H1 (cell line): ENCODE data around the gene ATMIN. TPM values are rescaled to one million over a fixed set of nuclear protein-coding genes. Genes with fewer than 3 reads are reported as not detected.

Source experiments
- CTCF ChIA-PET: fragments of 300-600 bp; sonication (Branson Sonifier 250); formaldehyde crosslinking; loops from one replicate; lab custom pipeline; 2021; ENCODE audit not compliant: partially characterized antibody; lab: Charles Lee
- POLR2A ChIA-PET: fragments of 300-600 bp; sonication (Branson Sonifier 250); formaldehyde crosslinking; loops from one replicate; lab custom pipeline; 2021; ENCODE audit warnings: inconsistent platforms; ENCODE audit not compliant: partially characterized antibody; lab: Charles Lee
- DNase-seq, 2 experiments: peaks; one replicate each; pipeline versions ENCODE4 v3.0.0 to v3.0.0-alpha.2; 2010 to 2022; ENCODE audit warnings: low spot score in 2 of 2, low read depth in 1 of 2, mixed read lengths in 1 of 2
- FAIRE-seq: peaks from 2 replicates; lab custom pipeline; 2011; peaks lifted over from hg19 to GRCh38; lab: Jason Lieb, UNC
- H2AFZ ChIP-seq: 2 replicates; pipeline ENCODE4 v1.8.1; 2012; ENCODE audit warnings: low read length, inconsistent platforms
- H2AK5ac ChIP-seq: 2 replicates; pipeline ENCODE4 v1.6.1; 2013; ENCODE audit warnings: low read depth, low read length
- H2BK120ac ChIP-seq: replicated peaks from 2 replicates; pipeline ENCODE3; 2013; ENCODE audit warnings: low read depth, low read length, inconsistent platforms
- H2BK12ac ChIP-seq: 2 replicates; pipeline ENCODE4 v1.6.1; 2013; ENCODE audit warnings: low read depth, low read length
- H2BK15ac ChIP-seq: 2 replicates; pipeline ENCODE4 v1.6.1; 2013; ENCODE audit warnings: low read length
- H2BK20ac ChIP-seq: 2 replicates; pipeline ENCODE4 v1.6.1; 2013; ENCODE audit warnings: low read length
- H2BK5ac ChIP-seq: 2 replicates; pipeline ENCODE4 v1.6.1; 2013; ENCODE audit warnings: low read depth, low read length
- H3K14ac ChIP-seq: 2 replicates; pipeline ENCODE4 v1.6.1; 2013; ENCODE audit warnings: inconsistent platforms; ENCODE audit not compliant: insufficient read length
- H3K18ac ChIP-seq: 2 replicates; pipeline ENCODE4 v1.6.1; 2013; ENCODE audit warnings: low read length; ENCODE audit errors: extremely low read depth
- H3K23ac ChIP-seq: 2 replicates; pipeline ENCODE4 v1.6.1; 2013; ENCODE audit warnings: inconsistent platforms; ENCODE audit not compliant: insufficient read length
- H3K23me2 ChIP-seq: 2 replicates; pipeline ENCODE4 v1.6.1; 2013; ENCODE audit warnings: low read depth, low read length
- H3K27ac ChIP-seq: 2 replicates; pipeline ENCODE4 v1.6.1; 2011; ENCODE audit warnings: low read depth, low read length, inconsistent platforms
- H3K27me3 ChIP-seq, 4 experiments: replicated peaks in 1 of 4; 1 replicate in 1 of 4; 2 replicates in 3 of 4; pipeline versions ENCODE4 v1.6.1 to v1.8.1; 2011 to 2013; ENCODE audit warnings: low read length in 3 of 4, mild to moderate bottlenecking in 3 of 4, inconsistent platforms in 2 of 4, mixed read lengths in 2 of 4, moderate library complexity in 1 of 4; ENCODE audit not compliant: control insufficient read depth in 3 of 4, insufficient read depth in 3 of 4; ENCODE audit errors: extremely low read depth in 1 of 4
- H3K36me3 ChIP-seq, 4 experiments: 2 replicates each; pipeline versions ENCODE4 v1.6.1 to v1.8.1; 2011 to 2013; ENCODE audit warnings: mild to moderate bottlenecking in 4 of 4, low read length in 3 of 4, moderate library complexity in 2 of 4, control low read depth in 1 of 4, inconsistent platforms in 1 of 4; ENCODE audit not compliant: insufficient read depth in 4 of 4, control insufficient read depth in 2 of 4
- H3K4ac ChIP-seq: replicated peaks from 2 replicates; pipeline ENCODE3; 2013; ENCODE audit warnings: low read length, low read depth, mixed read lengths, inconsistent platforms; ENCODE audit not compliant: insufficient read length
- H3K4me1 ChIP-seq, 4 experiments: replicated peaks in 1 of 4; 1 replicate in 1 of 4; 2 replicates in 3 of 4; pipeline versions ENCODE4 v1.6.1 to v1.8.1; 2011 to 2013; ENCODE audit warnings: low read length in 3 of 4, inconsistent platforms in 2 of 4, mixed read lengths in 1 of 4; ENCODE audit not compliant: insufficient read depth in 4 of 4, control insufficient read depth in 3 of 4
- H3K4me2 ChIP-seq, 2 experiments: 2 replicates each; pipeline versions ENCODE4 v1.6.1 to v1.8.1; 2011 to 2013; ENCODE audit warnings: low read depth in 2 of 2, low read length in 2 of 2, control low read depth in 1 of 2, inconsistent platforms in 1 of 2, mild to moderate bottlenecking in 1 of 2; ENCODE audit not compliant: insufficient read depth in 1 of 2
- H3K4me3 ChIP-seq, 4 experiments: fragments of 200-600, 300-600 bp in 1 of 4; sonication (generic), shearing (Covaris generic), sonication (Bioruptor Twin) in 1 of 4; 2 replicates each; pipeline versions ENCODE4 v1.5.1 to v1.8.1; 2011 to 2016; ENCODE audit warnings: low read length in 4 of 4, low read depth in 3 of 4, control low read depth in 2 of 4, inconsistent platforms in 2 of 4, mild to moderate bottlenecking in 2 of 4, mixed read lengths in 1 of 4, moderate library complexity in 1 of 4; ENCODE audit not compliant: insufficient read depth in 2 of 4; ENCODE audit errors: extremely low read depth in 1 of 4
- H3K56ac ChIP-seq: replicated peaks from 2 replicates; pipeline ENCODE3; 2013; ENCODE audit warnings: low read depth, mild to moderate bottlenecking, mixed read lengths, low read length, inconsistent platforms; ENCODE audit not compliant: insufficient read length
- H3K79me1 ChIP-seq: 2 replicates; pipeline ENCODE4 v1.6.1; 2013; ENCODE audit warnings: low read depth, low read length, control low read depth
- H3K79me2 ChIP-seq, 2 experiments: 2 replicates each; pipeline versions ENCODE4 v1.6.1 to v1.8.1; 2012 to 2013; ENCODE audit warnings: low read length in 2 of 2, mild to moderate bottlenecking in 2 of 2, inconsistent platforms in 1 of 2; ENCODE audit not compliant: insufficient read depth in 2 of 2, control insufficient read depth in 1 of 2
- H3K9ac ChIP-seq, 4 experiments: replicated peaks in 1 of 4; 1 replicate in 1 of 4; 2 replicates in 3 of 4; pipeline versions ENCODE4 v1.6.1 to v1.8.1; 2011 to 2013; ENCODE audit warnings: low read depth in 3 of 4, low read length in 3 of 4, control low read depth in 2 of 4, mild to moderate bottlenecking in 2 of 4, moderate library complexity in 2 of 4, inconsistent platforms in 1 of 4; ENCODE audit errors: extremely low read depth in 1 of 4
- H3K9me3 ChIP-seq, 2 experiments: 2 replicates each; pipeline versions ENCODE4 v1.6.1 to v1.8.1; 2012 to 2013; ENCODE audit warnings: mild to moderate bottlenecking in 2 of 2, moderate library complexity in 2 of 2, control low read depth in 1 of 2, inconsistent platforms in 1 of 2, low read depth in 1 of 2, low read length in 1 of 2, mixed read lengths in 1 of 2; ENCODE audit not compliant: insufficient read depth in 2 of 2
- H4K20me1 ChIP-seq, 2 experiments: replicated peaks in 1 of 2; 2 replicates each; pipeline versions ENCODE3 to v1.8.1; 2011 to 2013; ENCODE audit warnings: inconsistent platforms in 2 of 2, low read length in 2 of 2, mild to moderate bottlenecking in 1 of 2; ENCODE audit not compliant: insufficient read depth in 2 of 2, control insufficient read depth in 1 of 2
- H4K5ac ChIP-seq: 2 replicates; pipeline ENCODE4 v1.6.1; 2013; ENCODE audit warnings: low read length, low read depth, mixed read lengths, inconsistent platforms; ENCODE audit not compliant: insufficient read length
- H4K8ac ChIP-seq: 2 replicates; pipeline ENCODE4 v1.8.0; 2013; ENCODE audit warnings: mild to moderate bottlenecking, moderate library complexity, low read length, inconsistent platforms; ENCODE audit not compliant: insufficient read depth; ENCODE audit errors: extremely low read depth
- H4K91ac ChIP-seq: replicated peaks from 2 replicates; pipeline ENCODE3; 2013; ENCODE audit warnings: low read length, mixed read lengths, inconsistent platforms; ENCODE audit not compliant: insufficient read length
- BCL11A ChIP-seq, 2 experiments: IDR thresholded peaks; one replicate each; pipeline ENCODE4 v1.6.1; 2011; ENCODE audit warnings: low read depth in 2 of 2, low read length in 2 of 2, mild to moderate bottlenecking in 2 of 2
- CBX8 ChIP-seq: fragments of 300-800, 300-1000 bp; sonication (generic); IDR thresholded peaks from 2 replicates; pipeline ENCODE4 v1.7.1; 2016; ENCODE audit warnings: low read depth, low read length, borderline replicate concordance
- RAD21 ChIP-seq, 2 experiments: IDR thresholded peaks in 1 of 2; conservative IDR thresholded peaks in 1 of 2; 2 replicates each; pipeline ENCODE4 v1.6.1; 2011; ENCODE audit warnings: low read depth in 2 of 2, low read length in 2 of 2, improper control_type of control experiment in 1 of 2, inconsistent platforms in 1 of 2, mild to moderate bottlenecking in 1 of 2, moderate library complexity in 1 of 2
- WGBS, 2 experiments: shearing (Covaris generic) in 1 of 2; methylation state at CpG; one replicate each; pipeline versions ENCODE4 v1.1.6 to v1.1.7; 2013 to 2015; ENCODE audit warnings: low lambda C conversion rate in 2 of 2, mixed read lengths in 2 of 2, inconsistent platforms in 1 of 2, low coverage in 1 of 2, missing lambda C conversion rate in 1 of 2; ENCODE audit not compliant: insufficient replicate concordance in 2 of 2, insufficient coverage in 1 of 2, insufficient read length in 1 of 2; ENCODE audit errors: extremely low coverage in 1 of 2, missing lambda C conversion rate in 1 of 2; 5-methylcytosine and 5-hydroxymethylcytosine counted together
- polyA plus RNA-seq, 7 experiments: library from polyadenylated mRNA; depleted of rRNA in 3 of 7; stranded (reverse) in 5 of 7; unstranded in 2 of 7; fragments of >200 nt in 5 of 7; fragments of 200-250 nt in 2 of 7; gene quantifications; 1 replicate in 5 of 7; 2 replicates in 1 of 7; 4 replicates in 1 of 7; pipeline versions ENCODE4 v1.2.1 to v1.2.3, GENCODE V29; 2011 to 2013; ENCODE audit warnings: missing spikeins in 2 of 7, mixed read lengths in 2 of 7
- total RNA-seq: library from RNA; stranded (reverse); fragmentation: NEBNext Ultra II Directional; extraction: Animal tissue kit (Norgen Biotek cat#: 25700); gene quantifications from 2 replicates; pipeline ENCODE4 v1.2.1, GENCODE V29; 2021
- TF ChIP-seq, protein P1 (sequence below), 3 experiments: IDR thresholded peaks; 1 replicate in 2 of 3; 2 replicates in 1 of 3; pipeline versions ENCODE4 v1.5.1 to v1.6.1; 2011; ENCODE audit warnings: low read length in 3 of 3, mild to moderate bottlenecking in 3 of 3, inconsistent platforms in 2 of 3, low read depth in 1 of 3, moderate library complexity in 1 of 3; ENCODE audit not compliant: insufficient read depth in 1 of 3; ENCODE audit errors: control extremely low read depth in 1 of 3
- TF ChIP-seq, protein P2 (sequence below): IDR thresholded peaks from 2 replicates; pipeline ENCODE4 v1.6.1; 2011; ENCODE audit warnings: low read length, improper control_type of control experiment
- TF ChIP-seq, protein P3 (sequence below): IDR thresholded peaks from 2 replicates; pipeline ENCODE4 v1.6.1; 2012; ENCODE audit warnings: inconsistent platforms

The ATMIN gene
- total and polyA plus RNA-seq, 2 of the 8 experiments (the other 6 are each of a cell fraction or from before 2014, with no cell fraction given) = 34.8 to 59.8 TPM

DNA sequence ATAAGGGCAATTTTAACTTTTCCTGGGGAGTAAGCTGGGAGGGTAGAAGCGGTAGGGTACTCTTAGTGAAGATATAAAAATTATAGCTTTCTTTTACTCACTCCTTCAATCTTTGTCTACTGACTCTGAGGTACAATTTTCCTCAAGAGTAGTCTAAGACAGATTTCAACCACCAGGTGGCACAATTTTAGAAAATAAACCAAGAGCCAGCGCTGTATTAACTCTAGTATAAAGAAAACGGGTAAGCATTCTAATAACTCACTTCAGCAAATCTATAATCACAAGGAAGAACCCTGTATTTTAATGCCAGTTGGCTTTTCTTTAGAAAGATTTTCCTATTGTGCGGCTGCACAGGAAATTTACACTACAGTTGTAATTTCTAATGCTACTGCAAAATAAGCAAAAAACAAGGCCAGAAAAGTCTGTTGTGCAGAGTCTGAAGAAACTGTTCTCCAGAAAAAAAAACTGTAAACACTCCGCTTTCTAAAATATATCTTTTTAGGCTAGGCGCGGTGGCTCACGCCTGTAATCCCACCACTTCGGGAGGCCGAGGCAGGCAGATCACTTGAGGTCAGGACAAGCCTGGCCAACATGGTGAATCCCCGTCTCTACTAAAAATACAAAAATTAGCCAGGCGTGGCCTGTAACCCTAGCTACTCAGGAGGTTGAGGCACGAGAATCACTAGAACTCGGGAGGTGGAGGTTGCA lies 30.8 kb upstream of the ATMIN start:
- FAIRE-seq (no peak), DNase-seq (no peak)
- H4K8ac ChIP-seq = no peak overlapping the region
- no peak overlapping the region for H2AK5ac ChIP-seq
- 0 out of 8 replicates have a peak, but pooled peaks cover 0 to 3% (median 0%) of the 10 kb centered on the region in 4 experiments for H3K36me3 ChIP-seq
- no peak overlapping the region for H2BK5ac ChIP-seq
- H2BK20ac ChIP-seq = no peak overlapping the region
- H2BK15ac ChIP-seq = no peak overlapping the region
- no peak overlapping the region for H2BK12ac ChIP-seq
- H3K56ac ChIP-seq = no peak overlapping the region
- H3K23me2 ChIP-seq = peaks cover 6% of the 10 kb centered on the region; the same call in 1 of the 2 replicates
- H3K4me2 ChIP-seq = peak overlapping the region in 1 of 2 experiments; percentile 61; a peak in 3 of 4 replicates
- H3K4me1 ChIP-seq = peaks cover 0 to 9% (median 2%) of the 10 kb centered on the region in 4 experiments; a peak in 2 of 7 replicates
- no peak overlapping the region for H3K4ac ChIP-seq
- no peak overlapping the region for H3K23ac ChIP-seq
- H3K18ac ChIP-seq = no peak overlapping the region
- H3K14ac ChIP-seq = no peak overlapping the region
- no peaks in the 10 kb centered on the region for H3K27me3 ChIP-seq
- H4K5ac ChIP-seq = no peak overlapping the region
- peaks cover 4% of the 10 kb centered on the region; the same call in 1 of the 2 replicates for H3K79me1 ChIP-seq
- H4K20me1 ChIP-seq = peaks cover 2 to 11% of the 10 kb centered on the region in 2 experiments
- POLR2A ChIA-PET = interaction anchor here (0.8 to 1.9 kb wide), 3 partner anchors 26 to 73 kb away, joined by 3 to 5 read pairs (median 4); partner anchors contain the start of gene C16orf46
- no peak overlapping the region for H3K27ac ChIP-seq
- H3K79me2 ChIP-seq = peaks cover 19 to 82% of the 10 kb centered on the region in 2 experiments
- H2AFZ ChIP-seq = no peak overlapping the region
- WGBS, 2 experiments = 71% methylated on average over 14 of the region's 14 CpGs; no CpG with 5 or more reads in 1 of the 2 experiments
- H3K4me3 ChIP-seq = peak overlapping the region in 1 of 4 experiments; percentile 13; a peak in 1 of 8 replicates
- H4K91ac ChIP-seq = no peak overlapping the region
- H3K9me3 ChIP-seq = no peaks in the 10 kb centered on the region
- no peak overlapping the region for H3K9ac ChIP-seq
- no peak overlapping the region for H2BK120ac ChIP-seq
- CTCF ChIA-PET = interaction anchor here (0.5 to 7.1 kb wide), 28 partner anchors 10 to 1462 kb away, joined by 3 to 83 read pairs (median 3); partner anchors contain the start of gene C16orf46
- TF ChIP-seq BCL11A (IDR thresholded peaks at IDR 0.05; ENCODE audit: low read depth in 2 of 2, low read length in 2 of 2) = no peak
- no peak for TF ChIP-seq CBX8
- TF ChIP-seq, protein P1, sequence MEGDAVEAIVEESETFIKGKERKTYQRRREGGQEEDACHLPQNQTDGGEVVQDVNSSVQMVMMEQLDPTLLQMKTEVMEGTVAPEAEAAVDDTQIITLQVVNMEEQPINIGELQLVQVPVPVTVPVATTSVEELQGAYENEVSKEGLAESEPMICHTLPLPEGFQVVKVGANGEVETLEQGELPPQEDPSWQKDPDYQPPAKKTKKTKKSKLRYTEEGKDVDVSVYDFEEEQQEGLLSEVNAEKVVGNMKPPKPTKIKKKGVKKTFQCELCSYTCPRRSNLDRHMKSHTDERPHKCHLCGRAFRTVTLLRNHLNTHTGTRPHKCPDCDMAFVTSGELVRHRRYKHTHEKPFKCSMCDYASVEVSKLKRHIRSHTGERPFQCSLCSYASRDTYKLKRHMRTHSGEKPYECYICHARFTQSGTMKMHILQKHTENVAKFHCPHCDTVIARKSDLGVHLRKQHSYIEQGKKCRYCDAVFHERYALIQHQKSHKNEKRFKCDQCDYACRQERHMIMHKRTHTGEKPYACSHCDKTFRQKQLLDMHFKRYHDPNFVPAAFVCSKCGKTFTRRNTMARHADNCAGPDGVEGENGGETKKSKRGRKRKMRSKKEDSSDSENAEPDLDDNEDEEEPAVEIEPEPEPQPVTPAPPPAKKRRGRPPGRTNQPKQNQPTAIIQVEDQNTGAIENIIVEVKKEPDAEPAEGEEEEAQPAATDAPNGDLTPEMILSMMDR (IDR thresholded peaks at IDR 0.05; ENCODE audit: control extremely low read depth in 1 of 3, insufficient read depth in 1 of 3, low read depth in 1 of 3, low read length in 3 of 3) = peak in 2 of 3 experiments; percentile 15 to 44; a peak in 2 of 4 replicates
- peak in 1 of 2 experiments; percentile 9; a peak in 1 of 4 replicates for TF ChIP-seq RAD21 (IDR thresholded peaks at IDR 0.05 in 1 of 2, conservative IDR thresholded peaks at IDR 0.05 in 1 of 2; ENCODE audit: low read depth in 2 of 2, low read length in 2 of 2)
- TF ChIP-seq, protein P2, sequence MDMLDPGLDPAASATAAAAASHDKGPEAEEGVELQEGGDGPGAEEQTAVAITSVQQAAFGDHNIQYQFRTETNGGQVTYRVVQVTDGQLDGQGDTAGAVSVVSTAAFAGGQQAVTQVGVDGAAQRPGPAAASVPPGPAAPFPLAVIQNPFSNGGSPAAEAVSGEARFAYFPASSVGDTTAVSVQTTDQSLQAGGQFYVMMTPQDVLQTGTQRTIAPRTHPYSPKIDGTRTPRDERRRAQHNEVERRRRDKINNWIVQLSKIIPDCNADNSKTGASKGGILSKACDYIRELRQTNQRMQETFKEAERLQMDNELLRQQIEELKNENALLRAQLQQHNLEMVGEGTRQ = no peak
- TF ChIP-seq, protein P3, sequence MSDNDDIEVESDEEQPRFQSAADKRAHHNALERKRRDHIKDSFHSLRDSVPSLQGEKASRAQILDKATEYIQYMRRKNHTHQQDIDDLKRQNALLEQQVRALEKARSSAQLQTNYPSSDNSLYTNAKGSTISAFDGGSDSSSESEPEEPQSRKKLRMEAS = no peak
